GM23248 (cell line): ENCODE results near the gene MRPS31. TPM values are rescaled to one million over a fixed set of nuclear protein-coding genes. Genes with fewer than 3 reads are reported as not detected.

Source experiments
- DNase-seq: peaks from one replicate; pipeline ENCODE4 v3.0.0-alpha.2; 2015
- H2AFZ ChIP-seq: fragments of 200-600 bp; sonication (generic); 2 replicates; pipeline ENCODE4 v1.6.1; 2016; ENCODE audit warnings: antibody characterized with exemption
- H3F3A ChIP-seq: fragments of 200-600 bp; sonication (generic); 2 replicates; pipeline ENCODE4 v1.6.1; 2016; ENCODE audit warnings: mild to moderate bottlenecking, antibody characterized with exemption, mixed run types; ENCODE audit not compliant: insufficient read depth
- H3K27ac ChIP-seq: fragments of 200-600 bp; sonication (generic); 2 replicates; pipeline ENCODE4 v1.5.1; 2016; ENCODE audit warnings: mild to moderate bottlenecking
- H3K27me3 ChIP-seq: fragments of 200-600 bp; sonication (generic); replicated peaks from 2 replicates; pipeline ENCODE4 v1.6.1; 2016; ENCODE audit warnings: mild to moderate bottlenecking; ENCODE audit not compliant: insufficient read depth
- H3K36me3 ChIP-seq: fragments of 200-600 bp; sonication (generic); 2 replicates; pipeline ENCODE4 v1.6.1; 2016; ENCODE audit warnings: low read depth, mild to moderate bottlenecking
- H3K4me1 ChIP-seq: fragments of 200-600 bp; sonication (generic); 2 replicates; pipeline ENCODE4 v1.6.1; 2016; ENCODE audit warnings: mild to moderate bottlenecking; ENCODE audit not compliant: insufficient read depth
- H3K4me2 ChIP-seq: fragments of 200-600 bp; sonication (generic); one replicate; pipeline ENCODE4 v1.6.1; 2016; ENCODE audit warnings: mild to moderate bottlenecking; ENCODE audit not compliant: unreplicated experiment
- H3K4me3 ChIP-seq: fragments of 200-600 bp; sonication (generic); 2 replicates; pipeline ENCODE4 v1.5.1; 2016; ENCODE audit warnings: mild to moderate bottlenecking
- H3K79me2 ChIP-seq: fragments of 200-600 bp; sonication (generic); 2 replicates; pipeline ENCODE4 v1.6.1; 2016; ENCODE audit warnings: mild to moderate bottlenecking; ENCODE audit not compliant: insufficient read depth
- H3K9ac ChIP-seq: fragments of 200-600 bp; sonication (generic); 2 replicates; pipeline ENCODE4 v1.6.1; 2016; ENCODE audit warnings: mild to moderate bottlenecking
- H3K9me2 ChIP-seq: fragments of 200-600 bp; sonication (generic); 2 replicates; pipeline ENCODE4 v1.6.1; 2016; ENCODE audit warnings: mixed run types, mild to moderate bottlenecking, moderate library complexity; ENCODE audit not compliant: insufficient read depth
- H3K9me3 ChIP-seq: fragments of 200-600 bp; sonication (generic); one replicate; pipeline ENCODE4 v1.6.1; 2017; ENCODE audit warnings: low read depth
- H4K20me1 ChIP-seq: fragments of 200-600 bp; sonication (generic); 2 replicates; pipeline ENCODE4 v1.6.0; 2016; ENCODE audit not compliant: insufficient read depth
- EZH2 ChIP-seq: fragments of 200-600 bp; sonication (generic); IDR thresholded peaks from 2 replicates; pipeline ENCODE4 v1.6.1; 2018; ENCODE audit warnings: antibody characterized with exemption, mild to moderate bottlenecking; ENCODE audit not compliant: insufficient read depth, poor library complexity, severe bottlenecking
- EZH2phosphoT487 ChIP-seq: fragments of 200-600 bp; sonication (generic); IDR thresholded peaks from 2 replicates; pipeline ENCODE4 v1.6.1; 2018; ENCODE audit warnings: antibody characterized with exemption, moderate library complexity, mild to moderate bottlenecking, low read depth; ENCODE audit not compliant: insufficient read depth
- WGBS, 2 experiments: methylation state at CpG; one replicate each; pipeline ENCODE4 v1.1.6; 2015 to 2017; ENCODE audit warnings: low lambda C conversion rate in 2 of 2, low coverage in 1 of 2; ENCODE audit errors: missing lambda C conversion rate in 2 of 2; 5-methylcytosine and 5-hydroxymethylcytosine counted together
- in situ Hi-C: fragments of 300-500 bp; cut with MboI; formaldehyde crosslinking; loops from 2 replicates; pipeline ENCODE4 v1.15.0; 2020
- polyA plus RNA-seq: library from polyadenylated mRNA; unstranded; fragments of >200 nt; fragmentation: Nextera tagmentation; extraction: Ambion mirVana; gene quantifications from 2 replicates; pipeline ENCODE4 v1.2.1, GENCODE V29; 2016
- total RNA-seq: library from RNA; depleted of rRNA; stranded (reverse); fragments of >200 nt; shearing (Covaris generic); gene quantifications from 2 replicates; pipeline ENCODE4 v1.2.3, GENCODE V29; 2014

The MRPS31 gene
- total and polyA plus RNA-seq, 2 experiments from 2014 or later, result 9.8 to 16.6 TPM

GRCh38 chr13:40780822-40781401 is 9.9 kb upstream of the MRPS31 start:
- H3F3A ChIP-seq, result peaks cover 11% of the 10 kb centered on the region; the same call in 1 of the 2 replicates
- peaks cover 8% of the 10 kb centered on the region; the same call in 1 of the 2 replicates for H3K4me1 ChIP-seq
- in situ Hi-C loops, result no loop called here
- H3K9me3 ChIP-seq, result no peaks in the 10 kb centered on the region
- H3K4me2 ChIP-seq, result no peak overlapping the region
- no peaks in the 10 kb centered on the region for H3K27me3 ChIP-seq
- no peaks in the 10 kb centered on the region for H3K36me3 ChIP-seq
- no peak overlapping the region for H3K27ac ChIP-seq
- H2AFZ ChIP-seq, result no peak overlapping the region
- WGBS, 2 experiments, result 53 to 62% methylated on average over 14 of the region's 14 CpGs
- H3K9ac ChIP-seq, result no peak overlapping the region
- TF ChIP-seq EZH2 (no peak), EZH2phosphoT487 (no peak)
- no peaks in the 10 kb centered on the region for H3K9me2 ChIP-seq
- H3K79me2 ChIP-seq, result no peaks in the 10 kb centered on the region
- H4K20me1 ChIP-seq, result no peaks in the 10 kb centered on the region
- DNase-seq, result peak; percentile 39
- no peak overlapping the region for H3K4me3 ChIP-seq

- Histone ChIP-seq H3K36me3 (no peaks in the 10 kb centered on the region), H3K79me2 (no peaks in the 10 kb centered on the region), H3K9me3 (no peaks in the 10 kb centered on the region), H3K27me3 (no peaks in the 10 kb centered on the region), H3F3A (peaks cover 11% of the 10 kb centered on the region; the same call in 1 of the 2 replicates), H3K9me2 (no peaks in the 10 kb centered on the region), H3K4me3 (no peak overlapping the region), H3K27ac (no peak overlapping the region), H3K4me1 (peaks cover 8% of the 10 kb centered on the region; the same call in 1 of the 2 replicates), H4K20me1 (no peaks in the 10 kb centered on the region), H2AFZ (no peak overlapping the region), H3K9ac (no peak overlapping the region), H3K4me2 (no peak overlapping the region)
- WGBS, 2 experiments, result 91 to 92% methylated on average over 5 of the region's 5 CpGs
- no peak for DNase-seq
- TF ChIP-seq EZH2 (no peak), EZH2phosphoT487 (no peak)
- in situ Hi-C loops, result no loop called here
Measured at GRCh38 chr13:40779796-40780285, 8.9 kb upstream of the MRPS31 start.

DNA sequence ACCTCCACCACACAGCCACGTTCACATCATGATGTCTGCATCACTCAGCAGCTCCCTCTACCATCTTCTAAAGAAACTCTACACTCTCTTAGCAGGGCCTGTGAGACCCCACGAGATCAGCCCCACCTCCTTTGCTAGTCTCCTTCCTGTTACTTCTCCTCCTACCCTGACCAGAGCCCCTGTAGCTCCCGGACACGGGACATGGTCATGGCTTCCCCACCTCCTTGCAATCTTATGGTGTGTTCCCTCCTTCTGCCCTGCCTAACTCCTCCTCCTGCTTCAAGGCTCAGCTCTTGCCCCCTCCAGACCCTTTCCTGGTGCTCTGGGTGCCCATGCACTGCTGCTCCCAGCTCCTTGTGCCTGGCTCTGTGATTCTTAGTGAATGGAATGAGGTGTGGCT is 8.1 kb upstream of the MRPS31 start:
- Histone ChIP-seq H3K9me2 (no peaks in the 10 kb centered on the region), H3K27ac (no peak overlapping the region), H3K9me3 (no peaks in the 10 kb centered on the region), H3K79me2 (no peaks in the 10 kb centered on the region), H3F3A (peaks cover 11% of the 10 kb centered on the region; the same call in 1 of the 2 replicates), H4K20me1 (no peaks in the 10 kb centered on the region), H3K4me3 (no peak overlapping the region), H3K36me3 (no peaks in the 10 kb centered on the region), H2AFZ (no peak overlapping the region), H3K4me1 (peaks cover 8% of the 10 kb centered on the region; the same call in 1 of the 2 replicates), H3K4me2 (no peak overlapping the region), H3K9ac (no peak overlapping the region), H3K27me3 (no peaks in the 10 kb centered on the region)
- in situ Hi-C loops, result no loop called here
- DNase-seq, result no peak
- no peak for TF ChIP-seq EZH2
- TF ChIP-seq EZH2phosphoT487, result no peak
- WGBS, 2 experiments, result 44% methylated on average over 4 of the region's 4 CpGs

- Histone ChIP-seq H3F3A (peaks cover 11% of the 10 kb centered on the region; the same call in 1 of the 2 replicates), H4K20me1 (no peaks in the 10 kb centered on the region), H3K27me3 (no peaks in the 10 kb centered on the region), H3K9me2 (no peaks in the 10 kb centered on the region), H2AFZ (peak overlapping the region; percentile 76), H3K27ac (no peak overlapping the region), H3K4me1 (peaks cover 8% of the 10 kb centered on the region; the same call in 1 of the 2 replicates), H3K9ac (no peak overlapping the region), H3K4me3 (no peak overlapping the region), H3K9me3 (no peaks in the 10 kb centered on the region), H3K4me2 (no peak overlapping the region), H3K36me3 (no peaks in the 10 kb centered on the region), H3K79me2 (no peaks in the 10 kb centered on the region)
- DNase-seq, result no peak
- WGBS, 2 experiments, result 72 to 80% methylated on average over 3 of the region's 3 CpGs
- in situ Hi-C loops, result no loop called here
- no peak for TF ChIP-seq EZH2phosphoT487
- no peak for TF ChIP-seq EZH2
Measured at GRCh38 chr13:40777809-40778175, 6.8 kb upstream of the MRPS31 start.
